ENCODE data around the gene C16orf89.
"Not testable (repeated sequence)": the region's sequence is repeated elsewhere in the genome, so short reads cannot be mapped to it uniquely, and the experiment has no call there.

The C16orf89 gene

DNA sequence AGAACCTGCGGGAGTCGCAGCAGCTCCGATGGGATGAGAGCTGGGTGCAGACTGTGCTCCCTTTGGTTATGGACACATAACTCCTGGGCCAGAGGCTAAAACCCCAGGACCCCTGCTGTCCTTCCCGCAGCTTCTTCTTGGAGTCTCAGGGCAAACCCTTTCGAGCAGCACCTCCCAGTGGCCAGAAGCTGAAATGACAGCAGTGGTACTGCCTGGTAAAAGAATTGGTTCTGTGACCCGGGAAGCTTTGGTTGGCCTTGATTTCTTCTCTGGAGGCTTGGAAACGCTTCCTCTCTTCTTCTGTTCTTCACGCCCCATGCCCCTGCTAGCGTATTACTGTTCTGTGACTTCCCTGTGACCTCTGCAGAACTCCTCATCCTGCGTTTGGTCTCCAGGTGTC, 19.0 kb upstream of the C16orf89 start:
- DNase-seq (ENCODE audit: low spot score) = not testable (repeated sequence)

DNA sequence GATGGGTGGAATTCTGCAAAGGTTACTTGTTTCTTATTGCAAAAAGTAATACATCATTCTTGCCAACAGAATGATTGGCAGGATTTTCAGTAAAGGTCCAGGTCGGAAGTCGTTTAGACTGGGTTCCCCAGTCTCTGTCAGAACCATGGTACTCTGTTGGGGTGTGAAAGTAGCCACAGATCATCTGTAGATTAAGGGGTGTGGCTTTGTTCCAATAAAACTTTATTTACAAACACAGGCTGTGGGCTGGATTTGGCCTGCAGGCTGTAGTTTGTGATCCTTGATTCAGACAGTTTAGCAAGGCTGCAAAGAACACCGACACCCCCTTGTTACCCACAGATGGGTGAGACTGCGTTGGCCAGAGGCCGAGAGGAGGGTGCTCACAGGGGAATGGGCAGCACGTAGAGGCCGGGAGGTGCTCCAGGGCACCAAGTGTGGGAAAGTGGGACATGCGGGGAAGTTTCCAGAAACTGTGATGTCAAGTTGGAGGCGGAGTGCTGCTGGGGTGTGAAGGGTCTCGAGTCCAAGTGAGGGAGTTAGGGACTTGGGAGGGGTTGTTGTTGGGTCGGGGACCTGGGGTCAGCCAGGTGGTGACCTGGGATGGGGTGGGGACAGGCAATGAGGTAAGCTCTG, 18.5 kb upstream of the C16orf89 start:
- not testable (repeated sequence) for DNase-seq (ENCODE audit: low spot score)

DNA sequence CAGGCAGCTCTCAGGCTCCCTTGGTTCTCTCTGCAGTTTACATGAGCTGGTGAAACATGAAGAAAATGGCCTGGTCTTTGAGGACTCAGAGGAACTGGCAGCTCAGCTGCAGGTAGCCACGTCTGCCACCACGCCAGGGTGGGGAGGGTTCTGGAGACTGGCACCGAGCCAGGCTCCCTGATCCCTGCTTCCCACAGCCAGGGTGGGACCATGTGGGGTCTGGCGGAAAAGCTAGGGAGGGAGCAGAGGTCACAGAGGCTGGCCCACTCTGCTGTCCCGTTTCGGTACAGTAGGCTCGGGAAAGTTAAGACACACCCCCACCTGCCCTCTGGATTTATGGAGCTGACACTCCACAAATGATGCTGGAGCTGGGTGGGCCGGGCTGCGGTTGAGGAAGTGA, 17.9 kb upstream of the C16orf89 start:
- DNase-seq (ENCODE audit: low spot score) = not testable (repeated sequence)

- DNase-seq (ENCODE audit: low spot score) = not testable (repeated sequence)
These were observed 15.2 kb upstream of the C16orf89 start for GRCh38 chr16:5080996-5081395.

GRCh38 chr16:5080461-5080860, 14.7 kb upstream of the C16orf89 start:
- not testable (repeated sequence) for DNase-seq (ENCODE audit: low spot score)

- no peak for DNase-seq (ENCODE audit: low spot score)
These were observed 12.9 kb upstream of the C16orf89 start for GRCh38 chr16:5078626-5079025.

DNA sequence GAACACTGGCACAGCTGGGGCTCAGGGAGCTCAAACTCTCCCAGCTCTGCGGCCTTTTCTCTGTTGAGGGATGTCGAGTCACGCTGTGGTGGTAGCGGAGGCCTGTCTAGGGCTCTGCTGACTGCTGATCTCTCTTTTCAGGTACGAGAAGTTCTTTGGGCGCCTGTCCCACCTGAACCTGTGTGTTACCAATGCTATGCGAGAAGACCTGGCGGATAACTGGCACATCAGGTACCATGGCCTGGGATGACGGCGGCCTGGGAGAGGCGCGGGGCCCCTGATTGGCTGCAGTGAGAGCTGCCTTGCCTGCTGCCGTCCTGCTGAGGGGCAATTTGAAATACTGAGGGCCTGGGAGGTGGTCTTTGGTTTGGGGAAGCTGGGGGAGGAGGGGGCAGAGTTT, 11.5 kb upstream of the C16orf89 start:
- DNase-seq (ENCODE audit: low spot score) = no peak

GRCh38 chr16:5075637-5076036, 9.9 kb upstream of the C16orf89 start:
- no peak for DNase-seq (ENCODE audit: low spot score)

DNA sequence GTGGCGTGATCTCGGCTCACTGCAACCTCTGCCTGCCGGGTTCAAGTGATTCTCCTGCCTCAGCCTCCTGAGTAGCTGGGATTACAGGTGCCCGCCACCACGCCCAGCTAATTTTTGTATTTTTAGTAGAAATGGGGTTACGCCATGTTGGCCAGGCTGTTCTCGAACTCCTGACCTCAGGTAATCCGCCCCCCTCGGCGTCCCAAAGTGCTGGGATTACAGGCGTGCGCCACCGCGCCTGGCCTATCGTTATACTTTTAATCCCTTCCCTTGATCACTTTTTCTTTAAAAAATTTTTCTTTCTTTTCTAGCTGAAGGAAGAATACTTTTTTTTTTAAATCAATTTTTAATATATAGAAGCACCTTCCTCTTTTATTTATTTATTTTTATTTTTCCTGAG, 8.0 kb upstream of the C16orf89 start:
- DNase-seq (ENCODE audit: low spot score) = not testable (repeated sequence)

DNA sequence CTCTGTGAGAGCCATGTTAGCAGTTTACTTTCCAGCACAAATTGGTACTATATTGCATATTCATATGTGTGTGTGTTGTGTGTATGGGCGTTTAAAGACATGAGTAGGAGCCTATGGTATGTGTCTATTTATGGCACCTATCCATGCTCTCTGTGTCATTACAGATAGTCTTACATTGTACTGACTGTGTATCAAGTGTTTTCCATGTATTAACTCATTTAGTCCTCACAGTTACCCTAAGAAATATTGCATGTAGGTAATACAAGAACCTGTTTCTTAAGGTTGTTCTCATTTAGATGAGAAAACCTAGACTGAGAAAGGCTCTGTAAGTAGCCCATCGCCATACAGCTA, 7.5 kb upstream of the C16orf89 start:
- DNase-seq (ENCODE audit: low spot score) = no peak

DNA sequence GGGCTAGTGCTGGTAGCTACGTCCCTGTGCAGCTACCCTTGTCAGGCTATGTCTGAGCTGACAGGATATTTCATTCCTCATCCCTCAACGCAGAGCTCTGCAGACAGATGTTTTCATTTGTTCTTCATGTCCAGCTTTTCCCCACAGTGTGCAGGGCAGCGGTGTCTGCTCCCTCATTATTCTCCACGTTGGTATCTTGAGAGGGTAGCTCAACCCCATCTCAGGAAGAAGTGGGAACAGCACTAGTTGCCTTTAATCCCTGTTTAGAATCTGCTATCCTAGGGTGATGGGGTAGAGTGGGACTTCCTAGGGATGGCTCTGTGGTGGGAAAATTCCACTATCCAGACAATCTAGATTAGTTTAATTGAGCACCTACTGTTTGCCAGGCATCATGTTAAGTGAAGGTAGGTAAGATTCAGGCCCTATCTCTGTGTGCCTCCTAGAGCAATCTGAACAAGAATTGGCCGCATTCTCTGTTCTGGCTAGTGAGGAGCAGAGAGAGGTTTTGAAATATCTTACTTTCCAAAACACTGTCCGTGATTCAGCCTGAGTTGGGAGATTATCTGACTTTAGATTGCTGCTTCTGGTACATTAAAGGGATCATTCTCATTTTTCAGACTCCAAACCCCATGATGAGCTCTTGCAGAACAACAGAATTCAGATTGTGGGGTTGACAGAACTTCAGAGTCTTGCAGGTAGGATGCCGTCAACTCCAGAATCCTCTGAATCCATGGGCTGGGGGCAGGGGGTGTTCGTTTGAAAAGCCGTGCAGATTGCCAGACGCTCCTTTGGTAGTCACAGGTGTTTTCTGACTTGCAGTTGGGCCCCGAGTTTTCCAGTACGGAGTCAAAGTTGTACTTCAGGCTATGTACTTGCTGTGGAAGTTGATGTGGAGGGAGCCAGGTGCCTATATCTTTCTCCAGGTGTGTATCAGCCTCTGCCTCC, 6.8 kb upstream of the C16orf89 start:
- no peak for DNase-seq (ENCODE audit: low spot score)

DNA sequence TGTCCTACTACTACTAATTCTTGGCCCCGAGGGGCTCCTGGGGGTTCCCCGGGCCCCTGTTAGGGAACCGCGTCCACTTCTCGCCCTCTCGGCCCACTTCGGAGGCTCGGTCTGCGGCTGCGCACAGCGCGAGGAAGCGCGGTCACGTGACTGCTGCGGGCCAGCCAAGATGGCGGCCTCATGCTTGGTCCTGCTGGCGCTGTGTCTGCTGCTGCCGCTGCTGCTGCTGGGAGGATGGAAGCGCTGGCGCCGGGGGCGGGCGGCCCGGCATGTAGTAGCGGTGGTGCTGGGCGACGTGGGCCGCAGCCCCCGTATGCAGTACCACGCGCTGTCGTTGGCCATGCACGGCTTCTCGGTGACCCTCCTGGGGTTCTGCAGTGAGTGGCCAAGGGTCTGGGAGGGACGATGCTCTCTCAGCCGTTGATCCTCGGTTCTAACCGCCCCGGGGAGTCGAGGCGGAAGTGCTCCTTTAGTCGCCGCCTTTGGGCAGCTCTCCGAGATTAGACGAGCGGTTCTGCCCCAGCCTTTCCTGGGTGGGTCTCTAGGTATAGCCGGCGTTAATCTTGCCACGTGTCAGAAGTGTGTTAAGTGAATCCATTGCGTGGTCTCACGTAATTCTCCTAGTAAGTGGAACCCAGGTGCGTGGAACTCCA, 6.1 kb upstream of the C16orf89 start, which contains the start of gene ALG1:
TSS of gene ALG1 (plus strand) at position 163 of the 653 bp plus-strand sequence. CDS start at position 170, 7 bp downstream.
- DNase-seq (ENCODE audit: low spot score) = peak; percentile 85

DNA sequence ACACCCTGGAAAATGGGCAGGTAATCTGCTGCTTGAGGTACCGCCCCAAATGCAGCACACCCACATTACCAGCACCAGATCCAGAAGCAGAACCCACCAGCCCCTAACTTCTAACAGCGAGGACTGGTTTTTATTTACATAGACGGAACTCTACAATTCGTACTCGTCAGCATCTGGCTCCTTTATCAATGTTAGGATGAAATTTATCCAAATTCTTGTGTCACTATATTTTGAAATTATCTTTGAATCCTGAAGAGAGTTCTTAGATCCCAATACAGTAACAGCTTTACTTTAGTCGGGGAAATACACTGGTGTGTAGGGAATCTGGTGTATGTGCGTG, 5.6 kb upstream of the C16orf89 start:
- no peak for DNase-seq (ENCODE audit: low spot score)

- no peak for DNase-seq (ENCODE audit: low spot score)
These were observed 4.9 kb upstream of the C16orf89 start for GRCh38 chr16:5070431-5071186.

DNA sequence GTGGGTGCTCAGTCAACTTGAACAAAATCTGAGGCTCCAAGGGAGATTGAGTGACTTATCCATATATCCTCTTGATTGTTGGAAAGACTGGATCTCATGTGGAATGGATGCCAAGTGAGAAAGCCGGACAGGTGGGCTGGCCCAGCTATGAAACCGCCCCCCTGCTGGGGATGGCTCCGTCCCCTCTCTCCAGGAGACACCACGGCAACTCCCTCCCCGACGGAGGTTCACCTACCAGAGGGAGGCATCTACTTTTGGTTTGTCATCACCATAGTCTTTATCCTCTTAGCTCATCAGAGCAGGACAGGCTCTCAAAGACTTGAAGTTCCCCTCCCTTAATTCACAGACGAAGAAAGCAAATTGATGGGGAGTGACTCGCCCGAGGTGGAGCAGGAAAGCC, 4.1 kb upstream of the C16orf89 start:
- no peak for DNase-seq (ENCODE audit: low spot score)

- no peak for DNase-seq (ENCODE audit: low spot score)
These were observed 3.3 kb upstream of the C16orf89 start for GRCh38 chr16:5069048-5069447.

DNA sequence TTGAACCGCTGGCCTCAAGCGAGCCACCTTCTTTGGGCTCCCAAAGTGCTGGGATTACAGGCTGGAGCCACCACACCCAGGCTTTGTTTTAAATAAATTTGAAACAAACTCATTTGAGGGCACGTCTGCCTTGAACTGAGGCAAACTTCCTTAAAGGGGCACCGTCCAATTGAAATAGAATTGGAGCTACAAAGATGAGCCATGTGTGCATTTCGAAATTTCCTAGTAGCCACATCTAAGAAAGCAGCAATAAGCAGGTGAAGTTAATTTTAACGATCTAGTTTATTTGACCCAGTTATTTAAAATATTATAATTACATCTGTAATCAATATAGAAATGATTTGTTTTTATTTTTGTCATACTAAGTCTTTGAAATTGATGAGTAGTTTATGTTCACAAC, 755 bp upstream of the C16orf89 start:
- DNase-seq (ENCODE audit: low spot score) = no peak

- DNase-seq (ENCODE audit: low spot score) = no peak
These were observed 430 bp downstream of the C16orf89 start for GRCh38 chr16:5065326-5065725.

- no peak for DNase-seq (ENCODE audit: low spot score)
These were observed 841 bp downstream of the C16orf89 start for GRCh38 chr16:5064915-5065314.

- DNase-seq (ENCODE audit: low spot score) = no peak
These were observed 2.7 kb downstream of the C16orf89 start for GRCh38 chr16:5062790-5063765.

GRCh38 chr16:5062051-5062450, 3.7 kb downstream of the C16orf89 start:
- DNase-seq (ENCODE audit: low spot score) = no peak

Measured in putamen (tissue), 1 donor.